ENCODE measurements around the gene LENG8. TPM values are rescaled to one million over a fixed set of nuclear protein-coding genes. Genes with fewer than 3 reads are reported as not detected.

Gene LENG8
- total RNA-seq, 3 donors from 2014 or later, result 157 to 214 (median 199) TPM

GRCh38 chr19:54433697-54434096, 15.3 kb upstream of the LENG8 start:
- intact Hi-C loops (cut with DNase I, micrococcal nuclease), result no loop called here
- ATAC-seq, result no peak
- Histone ChIP-seq H3K4me3 (no peak overlapping the region), H3K9me3 (no peaks in the 10 kb centered on the region), H3K4me1 (ENCODE audit: low read depth) (peaks cover 8% of the 10 kb centered on the region), H3K36me3 (ENCODE audit: low read depth) (no peaks in the 10 kb centered on the region)
- no peak for TF ChIP-seq CTCF (IDR thresholded peaks at IDR 0.05)
- no peak for DNase-seq

DNA sequence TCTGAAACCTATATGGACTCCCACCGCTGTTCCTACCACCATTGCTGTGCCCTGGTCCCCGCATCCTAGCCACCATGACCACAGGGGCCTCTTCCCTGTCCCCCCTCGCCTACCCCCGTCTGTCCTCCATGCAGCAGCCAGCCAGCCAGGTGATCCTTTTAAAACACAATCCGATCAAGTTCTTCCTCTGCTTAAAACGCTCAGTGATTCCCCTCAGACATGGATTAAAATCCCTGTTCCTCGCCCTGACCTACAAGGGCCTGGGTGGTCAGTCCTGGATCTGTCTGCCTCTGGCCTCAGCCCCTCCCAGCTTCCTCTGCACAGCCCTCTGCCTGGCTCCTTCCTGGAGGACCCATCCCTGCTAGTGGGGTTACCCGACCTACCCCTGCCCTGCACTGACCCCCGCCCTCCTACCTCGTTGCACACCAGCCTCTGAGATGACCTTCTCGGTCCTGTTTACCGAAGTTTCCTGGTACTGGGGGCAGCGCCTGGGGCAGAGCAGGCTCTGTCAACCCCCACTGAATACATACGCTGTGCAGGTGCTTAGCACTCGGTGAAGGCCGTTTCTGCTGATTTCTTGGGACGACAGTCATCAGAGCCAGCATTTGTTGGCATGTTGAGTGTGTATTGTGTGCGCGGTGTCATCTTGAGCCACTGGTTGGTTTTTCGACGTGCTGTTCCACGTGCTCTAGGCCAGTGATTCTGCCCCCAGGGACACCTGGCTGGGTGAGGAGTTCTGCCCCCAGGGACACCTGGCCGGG, 14.7 kb upstream of the LENG8 start:
- DNase-seq, result no peak
- Histone ChIP-seq H3K4me3 (no peak overlapping the region), H3K36me3 (ENCODE audit: low read depth) (no peaks in the 10 kb centered on the region), H3K9me3 (no peaks in the 10 kb centered on the region), H3K4me1 (ENCODE audit: low read depth) (peaks cover 8% of the 10 kb centered on the region)
- no peak for TF ChIP-seq CTCF (IDR thresholded peaks at IDR 0.05)
- intact Hi-C loops (cut with DNase I, micrococcal nuclease), result no loop called here
- no peak for ATAC-seq

- intact Hi-C loops (cut with DNase I, micrococcal nuclease), result no loop called here
- DNase-seq (no peak), ATAC-seq (no peak)
- H3K36me3 ChIP-seq (ENCODE audit: low read depth), result no peaks in the 10 kb centered on the region
- peaks cover 8% of the 10 kb centered on the region for H3K4me1 ChIP-seq (ENCODE audit: low read depth)
- TF ChIP-seq CTCF (IDR thresholded peaks at IDR 0.05), result no peak
- no peak overlapping the region for H3K4me3 ChIP-seq
- H3K9me3 ChIP-seq, result no peaks in the 10 kb centered on the region
These were observed 14.2 kb upstream of the LENG8 start for GRCh38 chr19:54434873-54435214.

- DNase-seq, result no peak
- H3K4me1 ChIP-seq (ENCODE audit: low read depth), result peaks cover 2% of the 10 kb centered on the region
- no peak for TF ChIP-seq CTCF (IDR thresholded peaks at IDR 0.05)
- no peaks in the 10 kb centered on the region for H3K36me3 ChIP-seq (ENCODE audit: low read depth)
- no peak overlapping the region for H3K4me3 ChIP-seq
- intact Hi-C loops (cut with DNase I, micrococcal nuclease), result no loop called here
- H3K9me3 ChIP-seq, result no peaks in the 10 kb centered on the region
- ATAC-seq, result no peak
These were observed 13.4 kb upstream of the LENG8 start for GRCh38 chr19:54435551-54436016.

- DNase-seq (peak in 1 of 3 donors; percentile 43), ATAC-seq (no peak)
- intact Hi-C loops (cut with DNase I, micrococcal nuclease), result no loop called here
- no peak for TF ChIP-seq CTCF (IDR thresholded peaks at IDR 0.05)
- Histone ChIP-seq H3K36me3 (ENCODE audit: low read depth) (no peaks in the 10 kb centered on the region), H3K9me3 (no peaks in the 10 kb centered on the region), H3K4me1 (ENCODE audit: low read depth) (no peaks in the 10 kb centered on the region), H3K4me3 (no peak overlapping the region)
These were observed 12.9 kb upstream of the LENG8 start for GRCh38 chr19:54436031-54436523.
